ENCODE data around the gene SEMA7A. TPM values are rescaled to one million over a fixed set of nuclear protein-coding genes. Genes with fewer than 3 reads are reported as not detected.

The SEMA7A gene
- total and polyA plus RNA-seq, 3 donors from 2014 or later: 80.7 to 220 (median 217) TPM

DNA sequence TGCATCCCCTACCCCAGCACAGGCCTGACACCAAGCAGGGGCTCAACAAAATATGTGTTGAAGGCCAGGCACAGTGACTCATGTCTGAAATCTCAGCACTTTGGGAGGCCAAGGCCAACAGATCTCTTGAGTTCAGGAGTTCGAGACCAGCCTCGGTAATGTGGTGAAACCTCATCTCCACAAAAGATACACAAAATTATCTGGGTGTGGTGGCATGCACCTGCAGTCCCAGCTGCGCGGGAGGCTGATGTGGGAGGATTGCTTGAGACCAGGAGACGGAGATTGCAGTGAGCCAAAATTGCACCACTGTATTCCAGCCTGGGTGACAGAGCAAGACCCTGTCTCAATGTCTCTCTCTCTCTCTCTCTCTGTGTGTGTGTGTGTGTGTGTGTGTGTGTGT lies 35.6 kb downstream of the SEMA7A start:
- WGBS, 2 donors: 82 to 89% methylated on average over 5 of the region's 5 CpGs
- TF ChIP-seq CTCF (IDR thresholded peaks at IDR 0.05) (no peak), POLR2A (IDR thresholded peaks at IDR 0.05) (no peak)
- H3K9me3 ChIP-seq: no peaks in the 10 kb centered on the region
- H3K4me3 ChIP-seq: no peak overlapping the region
- DNase-seq: no peak
- intact Hi-C loops (cut with DNase I; ENCODE audit: low total_unique reads): no loop called here
- H3K27me3 ChIP-seq: no peaks in the 10 kb centered on the region
- peaks cover 1% of the 10 kb centered on the region for H3K4me1 ChIP-seq
- H3K27ac ChIP-seq: no peak overlapping the region
- no peaks in the 10 kb centered on the region for H3K36me3 ChIP-seq (ENCODE audit: low read depth, missing control alignments)

DNA sequence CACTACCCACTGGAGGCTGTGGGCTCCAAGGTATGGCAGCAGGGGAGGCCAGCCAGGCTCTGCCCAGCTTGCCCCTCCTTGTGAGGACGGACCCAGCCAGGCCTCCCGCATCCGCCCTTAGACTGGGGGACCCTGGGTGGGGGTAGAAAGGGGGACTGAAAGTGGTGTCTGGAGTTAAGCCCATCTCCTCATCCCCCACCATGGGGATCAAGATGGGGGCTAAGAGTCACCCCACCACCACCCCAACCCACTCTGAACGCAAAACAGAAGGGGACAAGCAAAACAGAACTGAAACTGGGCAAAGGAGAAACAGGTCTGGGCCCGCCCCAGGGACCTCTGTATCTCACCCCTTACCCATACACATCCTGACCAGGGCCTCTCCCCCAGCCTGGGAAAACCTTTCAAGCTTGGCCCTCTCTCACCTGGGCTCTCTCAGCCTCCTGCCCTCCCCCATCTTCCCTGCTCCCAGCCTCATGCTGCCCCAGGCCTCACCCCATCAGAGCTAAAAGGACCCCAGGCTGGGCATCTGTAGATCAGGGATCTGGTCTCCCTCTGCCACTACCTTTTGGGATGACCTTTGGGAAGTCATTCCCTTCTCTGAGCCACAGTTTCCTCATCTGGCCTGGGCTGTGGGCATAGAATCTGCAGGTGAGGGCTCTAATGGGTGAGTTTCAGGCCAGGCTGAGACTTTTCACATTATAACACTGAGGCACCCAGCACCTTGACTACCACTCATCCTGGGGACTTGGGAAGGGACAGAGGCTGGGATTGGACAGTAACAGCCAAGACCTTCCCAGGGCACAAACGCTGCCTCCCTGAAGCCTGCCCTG lies 36.3 kb downstream of the SEMA7A start:
- Histone ChIP-seq H3K27ac (no peak overlapping the region), H3K4me3 (no peak overlapping the region), H3K36me3 (ENCODE audit: low read depth, missing control alignments) (no peaks in the 10 kb centered on the region), H3K9me3 (no peaks in the 10 kb centered on the region), H3K4me1 (peaks cover 3% of the 10 kb centered on the region), H3K27me3 (no peaks in the 10 kb centered on the region)
- no peak for DNase-seq
- WGBS, 2 donors: 93 to 94% methylated on average over 6 of the region's 6 CpGs
- intact Hi-C loops (cut with DNase I; ENCODE audit: low total_unique reads): no loop called here
- TF ChIP-seq POLR2A (IDR thresholded peaks at IDR 0.05) (no peak), CTCF (IDR thresholded peaks at IDR 0.05) (no peak)

GRCh38 chr15:74396445-74397238 lies 37.1 kb downstream of the SEMA7A start:
- H3K4me1 ChIP-seq: peaks cover 9% of the 10 kb centered on the region
- no peak for DNase-seq
- no peak overlapping the region for H3K27ac ChIP-seq
- intact Hi-C loops (cut with DNase I; ENCODE audit: low total_unique reads): no loop called here
- H3K36me3 ChIP-seq (ENCODE audit: low read depth, missing control alignments): no peaks in the 10 kb centered on the region
- WGBS, 2 donors: 56 to 76% methylated on average over 7 to 8 of the region's 9 CpGs
- H3K4me3 ChIP-seq: no peak overlapping the region
- H3K27me3 ChIP-seq: no peaks in the 10 kb centered on the region
- H3K9me3 ChIP-seq: no peaks in the 10 kb centered on the region
- no peak for TF ChIP-seq POLR2A (IDR thresholded peaks at IDR 0.05)
- no peak for TF ChIP-seq CTCF (IDR thresholded peaks at IDR 0.05)

- DNase-seq: no peak
Observed at GRCh38 chr15:74396146-74396438, 37.7 kb downstream of the SEMA7A start.

More at GRCh38 chr15:74396146-74396438, 37.7 kb downstream of the SEMA7A start:
- intact Hi-C loops (cut with DNase I; ENCODE audit: low total_unique reads): no loop called here
- Histone ChIP-seq H3K36me3 (ENCODE audit: low read depth, missing control alignments) (no peaks in the 10 kb centered on the region), H3K27ac (no peak overlapping the region), H3K4me3 (no peak overlapping the region), H3K9me3 (no peaks in the 10 kb centered on the region), H3K27me3 (no peaks in the 10 kb centered on the region), H3K4me1 (peaks cover 9% of the 10 kb centered on the region)
- 84 to 89% methylated on average over 10 of the region's 10 CpGs for WGBS, 2 donors
- TF ChIP-seq CTCF (IDR thresholded peaks at IDR 0.05): no peak
- TF ChIP-seq POLR2A (IDR thresholded peaks at IDR 0.05): no peak
